HG03432 (cell line): ENCODE measurements around the gene CCT7.
A peak's percentile ranks its signal among the peaks of the same experiment; 100 is the strongest.

ENCODE experiments used
- ATAC-seq: cut with Tn5 transposase; IDR thresholded peaks from one replicate; pipeline ENCODE4 v1.9.1; 2021; ENCODE audit warnings: mild to moderate bottlenecking, moderate library complexity; ENCODE audit not compliant: unreplicated experiment

The CCT7 gene

GRCh38 chr2:73225513-73226360 is 8.4 kb upstream of the CCT7 start:
- no peak for ATAC-seq

- ATAC-seq: no peak
Observed at GRCh38 chr2:73227086-73227485, 7.0 kb upstream of the CCT7 start.

GRCh38 chr2:73228631-73229030 is 5.5 kb upstream of the CCT7 start:
- no peak for ATAC-seq

GRCh38 chr2:73232403-73233153 is 1.5 kb upstream of the CCT7 start:
- peak; percentile 13 for ATAC-seq

GRCh38 chr2:73233154-73233931 is 765 bp upstream of the CCT7 start, which contains the start of gene PRADC1:
Gene PRADC1 (minus strand): TSS chr2:73233239. CDS start chr2:73233160, 79 bp downstream.
- peak; percentile 89 for ATAC-seq

- ATAC-seq: no peak
Observed at GRCh38 chr2:73235315-73236028, 1.4 kb downstream of the CCT7 start.

- ATAC-seq: no peak
Observed at GRCh38 chr2:73237168-73237567, 3.1 kb downstream of the CCT7 start.

GRCh38 chr2:73238149-73238548 is 4.0 kb downstream of the CCT7 start:
- no peak for ATAC-seq

- ATAC-seq: no peak
Observed at GRCh38 chr2:73238976-73239375, 4.9 kb downstream of the CCT7 start.

- no peak for ATAC-seq
Observed at GRCh38 chr2:73239776-73240175, 5.7 kb downstream of the CCT7 start.

GRCh38 chr2:73243884-73244570 is 9.9 kb downstream of the CCT7 start:
- no peak for ATAC-seq

GRCh38 chr2:73244580-73244979 is 10.5 kb downstream of the CCT7 start:
- no peak for ATAC-seq

GRCh38 chr2:73246850-73247249 is 12.7 kb downstream of the CCT7 start:
- no peak for ATAC-seq

GRCh38 chr2:73249636-73250035 is 15.5 kb downstream of the CCT7 start:
- no peak for ATAC-seq

- ATAC-seq: no peak
Observed at GRCh38 chr2:73250872-73251846, 17.1 kb downstream of the CCT7 start.

GRCh38 chr2:73252238-73253027 is 18.3 kb downstream of the CCT7 start:
- no peak for ATAC-seq

GRCh38 chr2:73253400-73253799 is 19.3 kb downstream of the CCT7 start:
- no peak for ATAC-seq

GRCh38 chr2:73253901-73254300 is 19.8 kb downstream of the CCT7 start:
- ATAC-seq: no peak
